ENCODE data around the gene ENPEP. TPM values are rescaled to one million over a fixed set of nuclear protein-coding genes. Genes with fewer than 3 reads are reported as not detected.

Gene ENPEP
- total RNA-seq, 2 experiments from 2014 or later: 0.21 TPM; not detected in 1

DNA sequence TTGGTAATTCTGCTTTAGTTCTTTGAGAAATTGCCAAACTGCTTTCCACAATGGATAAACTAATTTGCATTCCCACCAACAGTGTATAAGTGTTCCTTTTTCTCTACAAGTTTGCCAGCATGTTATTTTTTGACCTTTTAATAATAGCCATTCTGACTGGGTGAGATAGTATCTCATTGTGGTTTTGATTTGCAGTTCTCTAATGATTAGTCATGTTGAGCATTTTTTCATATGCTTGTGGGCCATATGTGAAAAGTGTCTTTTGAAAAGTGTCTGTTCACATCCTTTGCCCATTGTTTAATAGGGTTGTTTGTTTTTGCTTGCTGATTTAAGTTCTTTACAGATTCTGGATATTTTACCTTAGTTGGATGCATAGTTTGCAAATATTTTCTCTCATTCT lies 25.9 kb downstream of the ENPEP start:
- Histone ChIP-seq H2AFZ (ENCODE audit: low read length) (no peak overlapping the region), H3K79me2 (ENCODE audit: insufficient read depth, low read depth, low read length) (no peaks in the 10 kb centered on the region), H3K27ac (ENCODE audit: low read depth, low read length, poor library complexity, severe bottlenecking) (no peak overlapping the region), H3K4me1 (ENCODE audit: insufficient read depth, low read length, poor library complexity, severe bottlenecking) (no peaks in the 10 kb centered on the region), H3K36me3 (ENCODE audit: insufficient read depth, low read length) (no peaks in the 10 kb centered on the region), H3K9me2 (ENCODE audit: insufficient read depth, low read length) (no peaks in the 10 kb centered on the region), H4K20me1 (ENCODE audit: insufficient read depth, low read length) (no peaks in the 10 kb centered on the region), H3K9me3 (ENCODE audit: low read length) (no peaks in the 10 kb centered on the region), H3K4me3 (ENCODE audit: low read depth, low read length, poor library complexity, severe bottlenecking) (no peak overlapping the region), H3K4me2 (ENCODE audit: low read length) (no peak overlapping the region)
- no TSS peak for BruUV-seq (replicated peaks)
- intact Hi-C loops (cut with micrococcal nuclease; ENCODE audit: unreplicated experiment): no loop called here
- POLR2A ChIA-PET: no interaction called here
- no peak for DNase-seq (ENCODE audit: low spot score)
- TF ChIP-seq, protein P1, sequence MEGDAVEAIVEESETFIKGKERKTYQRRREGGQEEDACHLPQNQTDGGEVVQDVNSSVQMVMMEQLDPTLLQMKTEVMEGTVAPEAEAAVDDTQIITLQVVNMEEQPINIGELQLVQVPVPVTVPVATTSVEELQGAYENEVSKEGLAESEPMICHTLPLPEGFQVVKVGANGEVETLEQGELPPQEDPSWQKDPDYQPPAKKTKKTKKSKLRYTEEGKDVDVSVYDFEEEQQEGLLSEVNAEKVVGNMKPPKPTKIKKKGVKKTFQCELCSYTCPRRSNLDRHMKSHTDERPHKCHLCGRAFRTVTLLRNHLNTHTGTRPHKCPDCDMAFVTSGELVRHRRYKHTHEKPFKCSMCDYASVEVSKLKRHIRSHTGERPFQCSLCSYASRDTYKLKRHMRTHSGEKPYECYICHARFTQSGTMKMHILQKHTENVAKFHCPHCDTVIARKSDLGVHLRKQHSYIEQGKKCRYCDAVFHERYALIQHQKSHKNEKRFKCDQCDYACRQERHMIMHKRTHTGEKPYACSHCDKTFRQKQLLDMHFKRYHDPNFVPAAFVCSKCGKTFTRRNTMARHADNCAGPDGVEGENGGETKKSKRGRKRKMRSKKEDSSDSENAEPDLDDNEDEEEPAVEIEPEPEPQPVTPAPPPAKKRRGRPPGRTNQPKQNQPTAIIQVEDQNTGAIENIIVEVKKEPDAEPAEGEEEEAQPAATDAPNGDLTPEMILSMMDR (conservative IDR thresholded peaks at IDR 0.05; ENCODE audit: low read length): no peak
- no peak for TF ChIP-seq EZH2phosphoT487 (IDR thresholded peaks at IDR 0.05; ENCODE audit: borderline replicate concordance, low read depth, low read length)
- CTCF ChIA-PET (ENCODE audit: unreplicated experiment): no interaction called here

DNA sequence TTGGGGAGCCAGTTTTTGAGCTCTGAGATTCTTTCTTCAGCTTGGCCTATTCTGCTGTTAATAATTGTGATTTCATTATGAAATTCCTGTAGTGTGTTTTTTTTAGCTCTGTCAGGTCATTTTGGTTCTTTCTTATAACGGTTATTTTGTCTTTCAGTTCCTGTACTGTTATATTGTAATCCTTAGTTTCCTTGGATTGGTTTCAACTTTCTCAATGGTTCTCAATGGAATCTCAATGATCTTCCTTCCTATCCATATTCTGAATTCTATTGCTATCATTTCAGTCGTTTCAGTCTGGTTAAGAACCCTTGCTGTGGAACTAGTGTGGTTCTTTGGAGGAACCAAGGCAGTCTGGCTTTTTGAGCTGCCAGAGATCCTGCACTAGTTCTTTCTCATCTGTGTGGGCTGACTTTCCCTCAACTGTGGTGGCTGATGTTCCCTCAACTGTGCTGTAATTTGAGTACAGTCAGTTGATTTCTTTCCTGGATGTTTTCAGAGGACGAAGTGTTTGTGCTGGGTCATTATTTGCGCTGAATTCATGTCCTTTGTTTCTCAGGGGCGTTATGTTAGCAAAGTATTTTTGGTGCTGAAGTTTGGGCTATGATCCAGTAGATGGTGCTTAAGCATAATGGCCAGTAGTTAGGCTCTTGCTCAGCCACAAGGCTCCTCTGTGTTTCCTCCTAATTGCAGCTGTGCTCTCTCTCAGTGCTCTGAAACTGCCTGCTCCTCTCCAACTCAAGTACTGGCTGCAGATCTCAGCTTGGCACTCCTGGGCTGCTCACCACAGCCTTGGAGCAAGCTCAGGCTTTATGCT lies 27.5 kb downstream of the ENPEP start:
- Histone ChIP-seq H3K27ac (ENCODE audit: low read depth, low read length, poor library complexity, severe bottlenecking) (no peak overlapping the region), H3K4me3 (ENCODE audit: low read depth, low read length, poor library complexity, severe bottlenecking) (no peak overlapping the region), H3K9me3 (ENCODE audit: low read length) (no peaks in the 10 kb centered on the region), H3K4me2 (ENCODE audit: low read length) (no peak overlapping the region), H3K36me3 (ENCODE audit: insufficient read depth, low read length) (no peaks in the 10 kb centered on the region), H3K79me2 (ENCODE audit: insufficient read depth, low read depth, low read length) (no peaks in the 10 kb centered on the region), H3K9me2 (ENCODE audit: insufficient read depth, low read length) (no peaks in the 10 kb centered on the region), H3K4me1 (ENCODE audit: insufficient read depth, low read length, poor library complexity, severe bottlenecking) (no peaks in the 10 kb centered on the region), H4K20me1 (ENCODE audit: insufficient read depth, low read length) (no peaks in the 10 kb centered on the region), H2AFZ (ENCODE audit: low read length) (no peak overlapping the region)
- DNase-seq (ENCODE audit: low spot score): no peak
- BruUV-seq (replicated peaks): no TSS peak
- CTCF ChIA-PET (ENCODE audit: unreplicated experiment): no interaction called here
- POLR2A ChIA-PET: no interaction called here
- no peak for TF ChIP-seq EZH2phosphoT487 (IDR thresholded peaks at IDR 0.05; ENCODE audit: borderline replicate concordance, low read depth, low read length)
- TF ChIP-seq, protein P1 (conservative IDR thresholded peaks at IDR 0.05; ENCODE audit: low read length): no peak
- intact Hi-C loops (cut with micrococcal nuclease; ENCODE audit: unreplicated experiment): no loop called here

DNA sequence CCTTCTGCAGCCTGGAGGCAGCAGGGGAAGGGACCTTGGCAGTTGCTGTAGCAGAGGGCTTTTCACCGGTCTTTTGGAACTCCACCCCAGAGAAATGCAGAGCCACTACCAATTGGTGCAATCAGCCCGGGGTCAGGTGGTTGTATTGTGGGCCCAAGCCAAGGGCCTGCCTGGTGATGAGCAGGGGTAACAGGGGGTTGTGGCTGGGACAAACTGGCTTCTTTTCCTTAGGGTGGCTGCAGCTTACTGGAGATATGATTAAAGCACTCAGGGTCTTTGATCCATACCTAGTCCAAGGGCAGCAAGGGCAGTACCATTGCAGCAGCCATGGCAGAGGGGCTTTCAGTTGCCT lies 28.1 kb downstream of the ENPEP start:
- BruUV-seq (replicated peaks): no TSS peak
- H3K79me2 ChIP-seq (ENCODE audit: insufficient read depth, low read depth, low read length): no peaks in the 10 kb centered on the region
- H3K4me1 ChIP-seq (ENCODE audit: insufficient read depth, low read length, poor library complexity, severe bottlenecking): no peaks in the 10 kb centered on the region
- TF ChIP-seq, protein P1 (conservative IDR thresholded peaks at IDR 0.05; ENCODE audit: low read length): no peak
- TF ChIP-seq EZH2phosphoT487 (IDR thresholded peaks at IDR 0.05; ENCODE audit: borderline replicate concordance, low read depth, low read length): no peak
- no peak overlapping the region for H3K4me3 ChIP-seq (ENCODE audit: low read depth, low read length, poor library complexity, severe bottlenecking)
- intact Hi-C loops (cut with micrococcal nuclease; ENCODE audit: unreplicated experiment): no loop called here
- H3K27ac ChIP-seq (ENCODE audit: low read depth, low read length, poor library complexity, severe bottlenecking): no peak overlapping the region
- H4K20me1 ChIP-seq (ENCODE audit: insufficient read depth, low read length): no peaks in the 10 kb centered on the region
- no peak overlapping the region for H3K4me2 ChIP-seq (ENCODE audit: low read length)
- H3K36me3 ChIP-seq (ENCODE audit: insufficient read depth, low read length): no peaks in the 10 kb centered on the region
- POLR2A ChIA-PET: no interaction called here
- DNase-seq (ENCODE audit: low spot score): no peak
- H2AFZ ChIP-seq (ENCODE audit: low read length): no peak overlapping the region
- H3K9me3 ChIP-seq (ENCODE audit: low read length): no peaks in the 10 kb centered on the region
- CTCF ChIA-PET (ENCODE audit: unreplicated experiment): interaction anchor here (0.6 kb wide), 1 partner anchor 506 kb away, joined by 3 read pairs; no protein-coding TSS in a partner anchor
- no peaks in the 10 kb centered on the region for H3K9me2 ChIP-seq (ENCODE audit: insufficient read depth, low read length)
